GM18858 (cell line): ENCODE results near the gene SMYD2.

ENCODE experiments used
- ATAC-seq: cut with Tn5 transposase; IDR thresholded peaks from one replicate; pipeline ENCODE4 v1.9.1; 2021; ENCODE audit not compliant: unreplicated experiment

SMYD2 gene

GRCh38 chr1:214328770-214329469, 48.0 kb downstream of the SMYD2 start:
- peak; percentile 85 for ATAC-seq

- no peak for ATAC-seq
Observed at GRCh38 chr1:214329470-214330220, 48.7 kb downstream of the SMYD2 start.

- no peak for ATAC-seq
Observed at GRCh38 chr1:214330222-214330621, 49.3 kb downstream of the SMYD2 start.

GRCh38 chr1:214330715-214331114, 49.8 kb downstream of the SMYD2 start:
- no peak for ATAC-seq

GRCh38 chr1:214331180-214331579, 50.2 kb downstream of the SMYD2 start:
- ATAC-seq: no peak

GRCh38 chr1:214331827-214332423, 51.0 kb downstream of the SMYD2 start:
- ATAC-seq: no peak

- no peak for ATAC-seq
Observed at GRCh38 chr1:214332946-214333798, 52.2 kb downstream of the SMYD2 start.

- no peak for ATAC-seq
Observed at GRCh38 chr1:214335567-214335966, 54.6 kb downstream of the SMYD2 start.

GRCh38 chr1:214337015-214337414, 56.1 kb downstream of the SMYD2 start:
- ATAC-seq: no peak

GRCh38 chr1:214337511-214337910, 56.6 kb downstream of the SMYD2 start:
- no peak for ATAC-seq

- ATAC-seq: no peak
Observed at GRCh38 chr1:214338212-214338611, 57.3 kb downstream of the SMYD2 start.

GRCh38 chr1:214341459-214341858, 60.5 kb downstream of the SMYD2 start:
- ATAC-seq: no peak

GRCh38 chr1:214341932-214342331, 61.0 kb downstream of the SMYD2 start:
- no peak for ATAC-seq

GRCh38 chr1:214342525-214342924, 61.6 kb downstream of the SMYD2 start:
- no peak for ATAC-seq

- ATAC-seq: no peak
Observed at GRCh38 chr1:214344897-214345296, 63.9 kb downstream of the SMYD2 start.

- no peak for ATAC-seq
Observed at GRCh38 chr1:214349008-214349407, 68.0 kb downstream of the SMYD2 start.

- ATAC-seq: no peak
Observed at GRCh38 chr1:214349781-214350180, 68.8 kb downstream of the SMYD2 start.

GRCh38 chr1:214351551-214352277, 70.8 kb downstream of the SMYD2 start:
- ATAC-seq: no peak

GRCh38 chr1:214352838-214353237, 71.9 kb downstream of the SMYD2 start:
- ATAC-seq: no peak

- ATAC-seq: no peak
Observed at GRCh38 chr1:214354440-214355148, 73.6 kb downstream of the SMYD2 start.
